ENCODE results near the gene DPYD.

DNA sequence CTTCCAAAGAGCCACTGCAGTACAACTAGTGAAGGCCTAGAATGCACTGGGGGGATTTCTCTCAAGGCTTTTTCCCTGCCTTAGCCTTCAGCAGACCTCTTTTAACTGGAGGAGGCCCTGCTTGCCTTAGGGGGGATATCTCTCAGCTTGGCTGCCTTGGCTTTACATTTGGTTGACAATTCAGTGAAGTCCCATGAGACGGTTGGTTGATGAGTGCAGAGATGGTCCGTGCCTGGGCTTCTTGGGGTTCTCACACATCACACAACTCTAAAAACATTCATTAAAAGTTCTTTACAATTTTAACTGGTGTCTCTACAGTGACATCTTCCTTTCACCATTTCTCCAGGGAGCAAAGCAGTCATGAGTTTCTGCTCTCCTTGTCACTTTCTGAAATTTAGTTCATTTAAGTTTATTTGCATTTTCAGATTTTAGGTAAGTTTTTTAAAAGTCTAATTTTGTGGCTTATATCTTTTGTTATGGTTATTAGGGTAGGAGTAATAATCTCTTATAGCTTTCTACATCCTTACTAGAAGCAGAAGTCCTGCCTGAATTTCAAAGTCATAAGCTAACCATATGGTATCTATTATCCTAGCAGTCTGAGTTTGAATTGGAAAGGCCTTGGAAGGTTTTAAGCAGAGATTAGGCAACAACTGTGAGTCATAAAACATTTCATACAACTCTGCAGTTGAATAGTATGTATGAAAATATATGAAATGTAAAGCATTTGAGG lies 487.6 kb downstream of the DPYD start:
- TF ChIP-seq ZNF317 (CRISPR knock-in tag; IDR thresholded peaks at IDR 0.05; ENCODE audit: borderline replicate concordance, low read depth) = no peak
- TF ChIP-seq CTCF (IDR thresholded peaks at IDR 0.05) = no peak
- TF ChIP-seq, protein P1, sequence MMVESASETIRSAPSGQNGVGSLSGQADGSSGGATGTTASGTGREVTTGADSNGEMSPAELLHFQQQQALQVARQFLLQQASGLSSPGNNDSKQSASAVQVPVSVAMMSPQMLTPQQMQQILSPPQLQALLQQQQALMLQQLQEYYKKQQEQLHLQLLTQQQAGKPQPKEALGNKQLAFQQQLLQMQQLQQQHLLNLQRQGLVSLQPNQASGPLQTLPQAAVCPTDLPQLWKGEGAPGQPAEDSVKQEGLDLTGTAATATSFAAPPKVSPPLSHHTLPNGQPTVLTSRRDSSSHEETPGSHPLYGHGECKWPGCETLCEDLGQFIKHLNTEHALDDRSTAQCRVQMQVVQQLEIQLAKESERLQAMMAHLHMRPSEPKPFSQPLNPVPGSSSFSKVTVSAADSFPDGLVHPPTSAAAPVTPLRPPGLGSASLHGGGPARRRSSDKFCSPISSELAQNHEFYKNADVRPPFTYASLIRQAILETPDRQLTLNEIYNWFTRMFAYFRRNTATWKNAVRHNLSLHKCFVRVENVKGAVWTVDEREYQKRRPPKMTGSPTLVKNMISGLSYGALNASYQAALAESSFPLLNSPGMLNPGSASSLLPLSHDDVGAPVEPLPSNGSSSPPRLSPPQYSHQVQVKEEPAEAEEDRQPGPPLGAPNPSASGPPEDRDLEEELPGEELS (CRISPR knock-in tag; IDR thresholded peaks at IDR 0.05) = no peak
- TF ChIP-seq ETV6 (CRISPR knock-in tag; IDR thresholded peaks at IDR 0.05) = no peak
- TF ChIP-seq OVOL2 (CRISPR knock-in tag; IDR thresholded peaks at IDR 0.05; ENCODE audit: borderline replicate concordance) = no peak
- no peak for TF ChIP-seq EMX1 (CRISPR knock-in tag; IDR thresholded peaks at IDR 0.05)
- TF ChIP-seq, protein P2, sequence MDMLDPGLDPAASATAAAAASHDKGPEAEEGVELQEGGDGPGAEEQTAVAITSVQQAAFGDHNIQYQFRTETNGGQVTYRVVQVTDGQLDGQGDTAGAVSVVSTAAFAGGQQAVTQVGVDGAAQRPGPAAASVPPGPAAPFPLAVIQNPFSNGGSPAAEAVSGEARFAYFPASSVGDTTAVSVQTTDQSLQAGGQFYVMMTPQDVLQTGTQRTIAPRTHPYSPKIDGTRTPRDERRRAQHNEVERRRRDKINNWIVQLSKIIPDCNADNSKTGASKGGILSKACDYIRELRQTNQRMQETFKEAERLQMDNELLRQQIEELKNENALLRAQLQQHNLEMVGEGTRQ (CRISPR knock-in tag; IDR thresholded peaks at IDR 0.05) = no peak
- no peak for TF ChIP-seq STAT6 (CRISPR knock-in tag; conservative IDR thresholded peaks at IDR 0.05; ENCODE audit: low read depth)
- no peak for TF ChIP-seq IRF1 (CRISPR knock-in tag; IDR thresholded peaks at IDR 0.05)
- no peak for TF ChIP-seq RELA (CRISPR knock-in tag; IDR thresholded peaks at IDR 0.05; ENCODE audit: borderline replicate concordance)
- TF ChIP-seq IRF2 (CRISPR knock-in tag; IDR thresholded peaks at IDR 0.05; ENCODE audit: borderline replicate concordance, low read depth) = no peak
- TF ChIP-seq NFYB (CRISPR knock-in tag; conservative IDR thresholded peaks at IDR 0.05; ENCODE audit: low read depth) = no peak
- no peak for TF ChIP-seq SOX15 (CRISPR knock-in tag; IDR thresholded peaks at IDR 0.05)

Data from WTC11 (cell line).